H1 (cell line): ENCODE measurements around the gene ABCG5. TPM values are rescaled to one million over a fixed set of nuclear protein-coding genes. Genes with fewer than 3 reads are reported as not detected.

Source experiments
- TBP ChIP-seq: IDR thresholded peaks from 2 replicates; pipeline ENCODE4 v1.6.1; 2011; ENCODE audit warnings: low read depth, low read length, improper control_type of control experiment
- polyA plus RNA-seq, 7 experiments: library from polyadenylated mRNA; depleted of rRNA in 3 of 7; stranded (reverse) in 5 of 7; unstranded in 2 of 7; fragments of >200 nt in 5 of 7; fragments of 200-250 nt in 2 of 7; gene quantifications; 1 replicate in 5 of 7; 2 replicates in 1 of 7; 4 replicates in 1 of 7; pipeline versions ENCODE4 v1.2.1 to v1.2.3, GENCODE V29; 2011 to 2013; ENCODE audit warnings: missing spikeins in 2 of 7, mixed read lengths in 2 of 7
- small RNA-seq: library from polyadenylated mRNA; stranded (forward); fragments of <200 nt; extraction: miRNeasy Mini kit (QIAGEN cat#:217004); gene quantifications from one replicate; pipeline ENCODE3, GENCODE V24; 2013; ENCODE audit not compliant: insufficient read depth
- total RNA-seq: library from RNA; stranded (reverse); fragmentation: NEBNext Ultra II Directional; extraction: Animal tissue kit (Norgen Biotek cat#: 25700); gene quantifications from 2 replicates; pipeline ENCODE4 v1.2.1, GENCODE V29; 2021

Gene ABCG5
- total and polyA plus RNA-seq, 2 of the 8 experiments (the other 6 are each of a cell fraction or from before 2014, with no cell fraction given): not detected

DNA sequence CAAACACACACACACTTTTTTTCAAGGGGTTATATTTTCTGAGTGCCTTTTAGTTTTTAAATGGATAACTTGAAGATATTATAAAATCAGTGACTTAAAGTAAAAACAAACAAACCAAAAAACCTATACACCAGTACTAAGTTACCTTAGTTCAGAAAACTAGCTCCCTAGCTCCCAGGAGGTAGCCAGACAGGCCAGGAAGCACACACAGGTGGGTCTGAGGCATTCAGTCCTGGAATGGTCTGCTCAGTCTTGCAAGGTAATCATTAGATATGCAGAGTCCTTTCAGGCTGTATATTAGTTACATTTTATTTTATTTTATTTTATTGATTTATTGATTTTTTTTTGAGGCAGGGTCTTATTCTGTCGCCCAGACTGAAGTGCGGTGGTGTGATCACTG is 75.5 kb downstream of the ABCG5 start (continued):
- no peak for TF ChIP-seq TBP
- TF ChIP-seq, all 59 proteins: peak for 0

Small RNA genes within 50 kb of the gene (small RNA-seq; reads per million reads assigned to genes)
- not detected for gene RN7SKP66

Other genes starting within 250 kb of the ABCG5 start
- 26.8 and 31.4 TPM in 2 replicates for gene THADA, start 242.8 kb downstream of the ABCG5 start, total RNA-seq
- 20.9 and 22.4 TPM in 2 replicates for gene THADA, start 242.8 kb downstream of the ABCG5 start, polyA plus RNA-seq (2011; rRNA removed)
- 3.1 and 5.0 TPM in 2 replicates for gene PLEKHH2, start 201.6 kb downstream of the ABCG5 start, total RNA-seq
- 2.0 and 2.2 TPM in 2 replicates for gene PLEKHH2, start 201.6 kb downstream of the ABCG5 start, polyA plus RNA-seq (2011; rRNA removed)
- gene C1GALT1C1L, start 162.4 kb downstream of the ABCG5 start, total RNA-seq: not detected in 2 replicates
- 0.12 TPM in 1 of 2 replicates, not detected in the other for gene C1GALT1C1L, start 162.4 kb downstream of the ABCG5 start, polyA plus RNA-seq (2011; rRNA removed)
- gene DYNC2LI1, start 64.8 kb downstream of the ABCG5 start, total RNA-seq: 6.4 and 7.6 TPM in 2 replicates
- gene DYNC2LI1, start 64.8 kb downstream of the ABCG5 start, polyA plus RNA-seq (2011; rRNA removed): 2.2 and 3.9 TPM in 2 replicates
- not detected in 2 replicates for gene ABCG8, start 132 bp upstream of the ABCG5 start, total RNA-seq
- 0.02 TPM in 1 of 2 replicates, not detected in the other for gene ABCG8, start 132 bp upstream of the ABCG5 start, polyA plus RNA-seq (2011; rRNA removed)
- gene LRPPRC, start 157.2 kb upstream of the ABCG5 start, total RNA-seq: 156 and 167 TPM in 2 replicates
- 43.4 and 43.8 TPM in 2 replicates for gene LRPPRC, start 157.2 kb upstream of the ABCG5 start, polyA plus RNA-seq (2011; rRNA removed)